HEK293 (cell line): ENCODE data around the gene ZKSCAN4.

Source experiments
- FEZF1 ChIP-seq: fragments of 450-650 bp; formaldehyde crosslinking; IDR thresholded peaks from 2 replicates; pipeline ENCODE4 v1.5.1; 2016; ENCODE audit warnings: missing biosample characterization, missing genetic modification characterization
- KLF1 ChIP-seq: fragments of 450-650 bp; formaldehyde crosslinking; IDR thresholded peaks from 2 replicates; pipeline ENCODE4 v1.5.1; 2016; ENCODE audit warnings: missing biosample characterization, missing genetic modification characterization
- ZBTB1 ChIP-seq: fragments of 450-650 bp; formaldehyde crosslinking; IDR thresholded peaks from 2 replicates; pipeline ENCODE4 v1.5.1; 2016; ENCODE audit warnings: missing biosample characterization, missing genetic modification characterization
- ZBTB21 ChIP-seq: fragments of 450-650 bp; formaldehyde crosslinking; IDR thresholded peaks from 2 replicates; pipeline ENCODE4 v1.5.1; 2017; ENCODE audit warnings: missing biosample characterization, missing genetic modification characterization
- ZNF121 ChIP-seq: fragments of 450-650 bp; formaldehyde crosslinking; IDR thresholded peaks from 2 replicates; pipeline ENCODE4 v1.5.1; 2016; ENCODE audit warnings: missing biosample characterization, missing genetic modification characterization
- ZNF146 ChIP-seq: fragments of 450-650 bp; formaldehyde crosslinking; IDR thresholded peaks from 2 replicates; pipeline ENCODE4 v1.5.1; 2016; ENCODE audit warnings: missing biosample characterization, missing genetic modification characterization
- ZNF148 ChIP-seq: fragments of 450-650 bp; formaldehyde crosslinking; IDR thresholded peaks from 2 replicates; pipeline ENCODE4 v1.5.0; 2017; ENCODE audit warnings: missing biosample characterization, missing genetic modification characterization, borderline replicate concordance
- ZNF202 ChIP-seq: fragments of 450-650 bp; formaldehyde crosslinking; IDR thresholded peaks from 2 replicates; pipeline ENCODE4 v1.5.1; 2016; ENCODE audit warnings: missing biosample characterization, missing genetic modification characterization, borderline replicate concordance
- ZNF24 ChIP-seq: fragments of 450-650 bp; formaldehyde crosslinking; IDR thresholded peaks from 2 replicates; pipeline ENCODE4 v1.5.1; 2016; ENCODE audit warnings: missing biosample characterization, missing genetic modification characterization
- ZNF280D ChIP-seq: fragments of 450-650 bp; formaldehyde crosslinking; IDR thresholded peaks from 2 replicates; pipeline ENCODE4 v1.5.1; 2016; ENCODE audit warnings: missing biosample characterization, missing genetic modification characterization
- ZNF335 ChIP-seq: fragments of 450-650 bp; formaldehyde crosslinking; conservative IDR thresholded peaks from 2 replicates; pipeline ENCODE4 v1.5.1; 2016; ENCODE audit warnings: missing biosample characterization, missing genetic modification characterization
- ZNF561 ChIP-seq: fragments of 450-650 bp; IDR thresholded peaks from 2 replicates; pipeline ENCODE4 v1.5.1; 2018; ENCODE audit warnings: missing biosample characterization, missing genetic modification characterization, borderline replicate concordance
- ZNF624 ChIP-seq: fragments of 450-650 bp; formaldehyde crosslinking; IDR thresholded peaks from 2 replicates; pipeline ENCODE4 v1.5.1; 2017; ENCODE audit warnings: missing biosample characterization, missing genetic modification characterization
- ZNF660 ChIP-seq: fragments of 450-650 bp; IDR thresholded peaks from 2 replicates; pipeline ENCODE4 v1.5.1; 2018; ENCODE audit warnings: missing biosample characterization, mild to moderate bottlenecking, missing genetic modification characterization
- ZNF837 ChIP-seq: fragments of 450-650 bp; formaldehyde crosslinking; IDR thresholded peaks from 2 replicates; pipeline ENCODE4 v1.5.1; 2016; ENCODE audit warnings: missing biosample characterization, missing genetic modification characterization
- ZNF843 ChIP-seq: fragments of 450-650 bp; formaldehyde crosslinking; IDR thresholded peaks from 2 replicates; pipeline ENCODE4 v1.5.1; 2016; ENCODE audit warnings: missing biosample characterization, missing genetic modification characterization
- TF ChIP-seq, protein P1 (sequence below): fragments of 450-650 bp; formaldehyde crosslinking; IDR thresholded peaks from 2 replicates; pipeline ENCODE4 v1.5.1; 2016; ENCODE audit warnings: missing biosample characterization, missing genetic modification characterization
- TF ChIP-seq, protein P2 (sequence below): fragments of 450-650 bp; formaldehyde crosslinking; IDR thresholded peaks from 2 replicates; pipeline ENCODE4 v1.5.1; 2016; ENCODE audit warnings: missing biosample characterization, missing genetic modification characterization
- TF ChIP-seq, protein P3 (sequence below): fragments of 450-650 bp; formaldehyde crosslinking; IDR thresholded peaks from 2 replicates; pipeline ENCODE4 v1.5.1; 2017; ENCODE audit warnings: missing biosample characterization, missing genetic modification characterization
- TF ChIP-seq, protein P4 (sequence below): fragments of 450-650 bp; formaldehyde crosslinking; IDR thresholded peaks from 2 replicates; pipeline ENCODE4 v1.5.1; 2017; ENCODE audit warnings: missing biosample characterization, missing genetic modification characterization
- TF ChIP-seq, protein P5 (sequence below): fragments of 450-650 bp; formaldehyde crosslinking; IDR thresholded peaks from 2 replicates; pipeline ENCODE4 v1.5.1; 2016; ENCODE audit warnings: missing biosample characterization, missing genetic modification characterization

The ZKSCAN4 gene

GRCh38 chr6:28252009-28252975 is at the start of gene ZKSCAN4 (continued):
- TF ChIP-seq ZNF280D (tag by site-specific recombination) (no peak), ZNF561 (tag by site-specific recombination) (peak; percentile 92), ZNF335 (tag by site-specific recombination) (peak; percentile 82), KLF1 (tag by site-specific recombination) (no peak), ZNF202 (tag by site-specific recombination) (no peak), ZNF660 (peak; percentile 89), ZBTB21 (tag by site-specific recombination) (peak; percentile 42; the same call in 1 of the 2 replicates), ZNF121 (tag by site-specific recombination) (no peak), ZBTB1 (no peak), ZNF148 (no peak), FEZF1 (tag by site-specific recombination) (no peak), ZNF837 (tag by site-specific recombination) (no peak), ZNF624 (tag by site-specific recombination) (no peak), ZNF843 (tag by site-specific recombination) (0 out of 2 replicates have a peak, but pooled peaks have one; percentile 28), ZNF146 (tag by site-specific recombination) (no peak), ZNF24 (tag by site-specific recombination) (peak; percentile 64)
- TF ChIP-seq, protein P1, sequence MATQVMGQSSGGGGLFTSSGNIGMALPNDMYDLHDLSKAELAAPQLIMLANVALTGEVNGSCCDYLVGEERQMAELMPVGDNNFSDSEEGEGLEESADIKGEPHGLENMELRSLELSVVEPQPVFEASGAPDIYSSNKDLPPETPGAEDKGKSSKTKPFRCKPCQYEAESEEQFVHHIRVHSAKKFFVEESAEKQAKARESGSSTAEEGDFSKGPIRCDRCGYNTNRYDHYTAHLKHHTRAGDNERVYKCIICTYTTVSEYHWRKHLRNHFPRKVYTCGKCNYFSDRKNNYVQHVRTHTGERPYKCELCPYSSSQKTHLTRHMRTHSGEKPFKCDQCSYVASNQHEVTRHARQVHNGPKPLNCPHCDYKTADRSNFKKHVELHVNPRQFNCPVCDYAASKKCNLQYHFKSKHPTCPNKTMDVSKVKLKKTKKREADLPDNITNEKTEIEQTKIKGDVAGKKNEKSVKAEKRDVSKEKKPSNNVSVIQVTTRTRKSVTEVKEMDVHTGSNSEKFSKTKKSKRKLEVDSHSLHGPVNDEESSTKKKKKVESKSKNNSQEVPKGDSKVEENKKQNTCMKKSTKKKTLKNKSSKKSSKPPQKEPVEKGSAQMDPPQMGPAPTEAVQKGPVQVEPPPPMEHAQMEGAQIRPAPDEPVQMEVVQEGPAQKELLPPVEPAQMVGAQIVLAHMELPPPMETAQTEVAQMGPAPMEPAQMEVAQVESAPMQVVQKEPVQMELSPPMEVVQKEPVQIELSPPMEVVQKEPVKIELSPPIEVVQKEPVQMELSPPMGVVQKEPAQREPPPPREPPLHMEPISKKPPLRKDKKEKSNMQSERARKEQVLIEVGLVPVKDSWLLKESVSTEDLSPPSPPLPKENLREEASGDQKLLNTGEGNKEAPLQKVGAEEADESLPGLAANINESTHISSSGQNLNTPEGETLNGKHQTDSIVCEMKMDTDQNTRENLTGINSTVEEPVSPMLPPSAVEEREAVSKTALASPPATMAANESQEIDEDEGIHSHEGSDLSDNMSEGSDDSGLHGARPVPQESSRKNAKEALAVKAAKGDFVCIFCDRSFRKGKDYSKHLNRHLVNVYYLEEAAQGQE, result peak; percentile 13; the same call in 1 of the 2 replicates
- TF ChIP-seq, protein P2, sequence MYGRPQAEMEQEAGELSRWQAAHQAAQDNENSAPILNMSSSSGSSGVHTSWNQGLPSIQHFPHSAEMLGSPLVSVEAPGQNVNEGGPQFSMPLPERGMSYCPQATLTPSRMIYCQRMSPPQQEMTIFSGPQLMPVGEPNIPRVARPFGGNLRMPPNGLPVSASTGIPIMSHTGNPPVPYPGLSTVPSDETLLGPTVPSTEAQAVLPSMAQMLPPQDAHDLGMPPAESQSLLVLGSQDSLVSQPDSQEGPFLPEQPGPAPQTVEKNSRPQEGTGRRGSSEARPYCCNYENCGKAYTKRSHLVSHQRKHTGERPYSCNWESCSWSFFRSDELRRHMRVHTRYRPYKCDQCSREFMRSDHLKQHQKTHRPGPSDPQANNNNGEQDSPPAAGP (tag by site-specific recombination), result peak; percentile 56; the same call in 1 of the 2 replicates
- TF ChIP-seq, protein P3, sequence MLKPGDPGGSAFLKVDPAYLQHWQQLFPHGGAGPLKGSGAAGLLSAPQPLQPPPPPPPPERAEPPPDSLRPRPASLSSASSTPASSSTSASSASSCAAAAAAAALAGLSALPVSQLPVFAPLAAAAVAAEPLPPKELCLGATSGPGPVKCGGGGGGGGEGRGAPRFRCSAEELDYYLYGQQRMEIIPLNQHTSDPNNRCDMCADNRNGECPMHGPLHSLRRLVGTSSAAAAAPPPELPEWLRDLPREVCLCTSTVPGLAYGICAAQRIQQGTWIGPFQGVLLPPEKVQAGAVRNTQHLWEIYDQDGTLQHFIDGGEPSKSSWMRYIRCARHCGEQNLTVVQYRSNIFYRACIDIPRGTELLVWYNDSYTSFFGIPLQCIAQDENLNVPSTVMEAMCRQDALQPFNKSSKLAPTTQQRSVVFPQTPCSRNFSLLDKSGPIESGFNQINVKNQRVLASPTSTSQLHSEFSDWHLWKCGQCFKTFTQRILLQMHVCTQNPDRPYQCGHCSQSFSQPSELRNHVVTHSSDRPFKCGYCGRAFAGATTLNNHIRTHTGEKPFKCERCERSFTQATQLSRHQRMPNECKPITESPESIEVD (tag by site-specific recombination), result 0 out of 2 replicates have a peak, but pooled peaks have one; percentile 5
- TF ChIP-seq, protein P4, sequence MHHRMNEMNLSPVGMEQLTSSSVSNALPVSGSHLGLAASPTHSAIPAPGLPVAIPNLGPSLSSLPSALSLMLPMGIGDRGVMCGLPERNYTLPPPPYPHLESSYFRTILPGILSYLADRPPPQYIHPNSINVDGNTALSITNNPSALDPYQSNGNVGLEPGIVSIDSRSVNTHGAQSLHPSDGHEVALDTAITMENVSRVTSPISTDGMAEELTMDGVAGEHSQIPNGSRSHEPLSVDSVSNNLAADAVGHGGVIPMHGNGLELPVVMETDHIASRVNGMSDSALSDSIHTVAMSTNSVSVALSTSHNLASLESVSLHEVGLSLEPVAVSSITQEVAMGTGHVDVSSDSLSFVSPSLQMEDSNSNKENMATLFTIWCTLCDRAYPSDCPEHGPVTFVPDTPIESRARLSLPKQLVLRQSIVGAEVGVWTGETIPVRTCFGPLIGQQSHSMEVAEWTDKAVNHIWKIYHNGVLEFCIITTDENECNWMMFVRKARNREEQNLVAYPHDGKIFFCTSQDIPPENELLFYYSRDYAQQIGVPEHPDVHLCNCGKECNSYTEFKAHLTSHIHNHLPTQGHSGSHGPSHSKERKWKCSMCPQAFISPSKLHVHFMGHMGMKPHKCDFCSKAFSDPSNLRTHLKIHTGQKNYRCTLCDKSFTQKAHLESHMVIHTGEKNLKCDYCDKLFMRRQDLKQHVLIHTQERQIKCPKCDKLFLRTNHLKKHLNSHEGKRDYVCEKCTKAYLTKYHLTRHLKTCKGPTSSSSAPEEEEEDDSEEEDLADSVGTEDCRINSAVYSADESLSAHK (tag by site-specific recombination), result 0 out of 2 replicates have a peak, but pooled peaks have one; percentile 8
- TF ChIP-seq, protein P5, sequence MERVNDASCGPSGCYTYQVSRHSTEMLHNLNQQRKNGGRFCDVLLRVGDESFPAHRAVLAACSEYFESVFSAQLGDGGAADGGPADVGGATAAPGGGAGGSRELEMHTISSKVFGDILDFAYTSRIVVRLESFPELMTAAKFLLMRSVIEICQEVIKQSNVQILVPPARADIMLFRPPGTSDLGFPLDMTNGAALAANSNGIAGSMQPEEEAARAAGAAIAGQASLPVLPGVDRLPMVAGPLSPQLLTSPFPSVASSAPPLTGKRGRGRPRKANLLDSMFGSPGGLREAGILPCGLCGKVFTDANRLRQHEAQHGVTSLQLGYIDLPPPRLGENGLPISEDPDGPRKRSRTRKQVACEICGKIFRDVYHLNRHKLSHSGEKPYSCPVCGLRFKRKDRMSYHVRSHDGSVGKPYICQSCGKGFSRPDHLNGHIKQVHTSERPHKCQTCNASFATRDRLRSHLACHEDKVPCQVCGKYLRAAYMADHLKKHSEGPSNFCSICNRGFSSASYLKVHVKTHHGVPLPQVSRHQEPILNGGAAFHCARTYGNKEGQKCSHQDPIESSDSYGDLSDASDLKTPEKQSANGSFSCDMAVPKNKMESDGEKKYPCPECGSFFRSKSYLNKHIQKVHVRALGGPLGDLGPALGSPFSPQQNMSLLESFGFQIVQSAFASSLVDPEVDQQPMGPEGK, result peak; percentile 37; the same call in 1 of the 2 replicates
